Tibial nerve (tissue), 4 donors: ENCODE measurements around the gene PGBD1. TPM values are rescaled to one million over a fixed set of nuclear protein-coding genes. Genes with fewer than 3 reads are reported as not detected.

Source experiments
- DNase-seq, 2 donors: peaks; one replicate each; pipeline ENCODE4 v3.0.0-alpha.2; 2019; ENCODE audit warnings: low spot score in 2 of 2
- H3K27ac ChIP-seq, 4 donors: fragments of 200-600 bp; sonication (generic) in 3 of 4; one replicate each; pipeline ENCODE4 v1.5.1; 2017 to 2019; ENCODE audit warnings: mild to moderate bottlenecking in 1 of 4
- H3K27me3 ChIP-seq, 2 donors: fragments of 200-600 bp; sonication (generic) in 1 of 2; one replicate each; pipeline versions ENCODE4 v1.5.1 to v1.6.0; 2017 to 2019
- H3K36me3 ChIP-seq, 3 donors: fragments of 200-600 bp; sonication (generic); one replicate each; pipeline ENCODE4 v1.5.1; 2018 to 2019
- H3K4me1 ChIP-seq, 4 donors: fragments of 200-600 bp; sonication (generic) in 3 of 4; one replicate each; pipeline ENCODE4 v1.5.1; 2017 to 2019
- H3K4me3 ChIP-seq, 4 donors: fragments of 200-600 bp; sonication (generic) in 3 of 4; one replicate each; pipeline ENCODE4 v1.5.1; 2017 to 2019; ENCODE audit warnings: mild to moderate bottlenecking in 1 of 4, moderate library complexity in 1 of 4
- H3K9me3 ChIP-seq, 4 donors: fragments of 200-600 bp; sonication (generic) in 3 of 4; one replicate each; pipeline ENCODE4 v1.5.1; 2017 to 2019
- CTCF ChIP-seq, 5 experiments: fragments of 200-600 bp in 3 of 5; fragments of 450-650 bp in 2 of 5; sonication (generic) in 3 of 5; IDR thresholded peaks; one replicate each; pipeline ENCODE4 v1.5.1; 2016 to 2019; ENCODE audit warnings: antibody characterized with exemption in 5 of 5, mild to moderate bottlenecking in 3 of 5, moderate library complexity in 2 of 5
- EP300 ChIP-seq, 2 donors: sonication (generic); formaldehyde crosslinking; IDR thresholded peaks; one replicate each; pipeline ENCODE4 v1.6.1; 2017; ENCODE audit warnings: antibody characterized with exemption in 2 of 2, mild to moderate bottlenecking in 1 of 2
- POLR2A ChIP-seq, 2 donors: fragments of 450-650 bp; IDR thresholded peaks; one replicate each; pipeline ENCODE4 v1.6.1; 2017; ENCODE audit warnings: antibody characterized with exemption in 2 of 2, mild to moderate bottlenecking in 2 of 2, moderate library complexity in 2 of 2
- WGBS, 2 donors: methylation state at CpG; one replicate each; pipeline ENCODE4 v1.1.5; 2018; 5-methylcytosine and 5-hydroxymethylcytosine counted together
- total RNA-seq, 4 donors: library from RNA; depleted of rRNA; stranded (reverse); fragments of >200 nt; gene quantifications; one replicate each; pipeline ENCODE4 v1.1.0, GENCODE V29; 2016

PGBD1 gene
- total RNA-seq, 4 donors from 2014 or later: 5.0 to 6.9 (median 6.5) TPM

- peaks cover 0 to 31% (median 2%) of the 10 kb centered on the region in 4 donors for H3K4me1 ChIP-seq
- no peaks in the 10 kb centered on the region for H3K27me3 ChIP-seq
- no peak for DNase-seq
- H3K4me3 ChIP-seq: no peak overlapping the region
- no peak overlapping the region for H3K27ac ChIP-seq
- peaks cover 0 to 42% (median 4%) of the 10 kb centered on the region in 3 donors for H3K36me3 ChIP-seq
- H3K9me3 ChIP-seq: no peaks in the 10 kb centered on the region
- no peak for TF ChIP-seq CTCF (IDR thresholded peaks at IDR 0.05)
- no peak for TF ChIP-seq EP300 (IDR thresholded peaks at IDR 0.05)
- TF ChIP-seq POLR2A (IDR thresholded peaks at IDR 0.05): no peak
These were observed 11.9 kb upstream of the PGBD1 start for GRCh38 chr6:28269492-28269891.

GRCh38 chr6:28274888-28275287 is 6.5 kb upstream of the PGBD1 start:
- DNase-seq: no peak
- Histone ChIP-seq H3K4me3 (no peak overlapping the region), H3K4me1 (no peaks in the 10 kb centered on the region), H3K27me3 (no peaks in the 10 kb centered on the region), H3K36me3 (peaks cover 4 to 73% (median 18%) of the 10 kb centered on the region in 3 donors), H3K27ac (no peak overlapping the region), H3K9me3 (peaks cover 0 to 22% (median 0%) of the 10 kb centered on the region in 4 donors)
- TF ChIP-seq CTCF (IDR thresholded peaks at IDR 0.05) (no peak), EP300 (IDR thresholded peaks at IDR 0.05) (no peak), POLR2A (IDR thresholded peaks at IDR 0.05) (no peak)

- Histone ChIP-seq H3K4me1 (peaks cover 0 to 16% (median 5%) of the 10 kb centered on the region in 4 donors), H3K4me3 (no peak overlapping the region), H3K27ac (no peak overlapping the region), H3K36me3 (peaks cover 4 to 50% (median 18%) of the 10 kb centered on the region in 3 donors), H3K27me3 (no peaks in the 10 kb centered on the region), H3K9me3 (peaks cover 0 to 23% (median 0%) of the 10 kb centered on the region in 4 donors)
- TF ChIP-seq EP300 (IDR thresholded peaks at IDR 0.05): no peak
- TF ChIP-seq CTCF (IDR thresholded peaks at IDR 0.05): no peak
- WGBS, 2 donors: 57 to 61% methylated on average over 3 of the region's 3 CpGs
- DNase-seq: no peak
These were observed 3.6 kb upstream of the PGBD1 start for GRCh38 chr6:28277746-28278145.

- Histone ChIP-seq H3K27ac (no peak overlapping the region), H3K27me3 (no peaks in the 10 kb centered on the region), H3K9me3 (peaks cover 0 to 24% (median 0%) of the 10 kb centered on the region in 4 donors), H3K4me1 (peaks cover 0 to 17% (median 5%) of the 10 kb centered on the region in 4 donors), H3K36me3 (peaks cover under 1 to 50% (median 2%) of the 10 kb centered on the region in 3 donors), H3K4me3 (peak overlapping the region; percentile 39 to 74 (median 64))
- TF ChIP-seq EP300 (IDR thresholded peaks at IDR 0.05): no peak
- no peak for TF ChIP-seq CTCF (IDR thresholded peaks at IDR 0.05)
- TF ChIP-seq POLR2A (IDR thresholded peaks at IDR 0.05): no peak
- WGBS, 2 donors: 38% methylated on average over 3 of the region's 3 CpGs
- no peak for DNase-seq
These were observed 631 bp upstream of the PGBD1 start for GRCh38 chr6:28280595-28281287.

GRCh38 chr6:28282926-28283325 is 1.6 kb downstream of the PGBD1 start:
- DNase-seq: no peak
- TF ChIP-seq EP300 (IDR thresholded peaks at IDR 0.05): no peak
- TF ChIP-seq POLR2A (IDR thresholded peaks at IDR 0.05): no peak
- TF ChIP-seq CTCF (IDR thresholded peaks at IDR 0.05): no peak
- Histone ChIP-seq H3K4me1 (peaks cover 0 to 17% (median 5%) of the 10 kb centered on the region in 4 donors), H3K4me3 (no peak overlapping the region), H3K36me3 (peaks cover 0 to 51% (median 4%) of the 10 kb centered on the region in 3 donors), H3K27ac (no peak overlapping the region), H3K9me3 (peaks cover 0 to 7% (median 0%) of the 10 kb centered on the region in 4 donors), H3K27me3 (no peaks in the 10 kb centered on the region)
- 98 to 100% methylated on average over 2 of the region's 2 CpGs for WGBS, 2 donors
